HTERT RPE-1 (cell line): ENCODE measurements around the gene MAGI1.

ENCODE experiments used
- in situ Hi-C: fragments of 300-500 bp; cut with MboI; formaldehyde crosslinking; loops from 4 replicates; pipeline ENCODE4 v1.14.3; 2020; ENCODE audit warnings: low sequenced_read_pairs

The MAGI1 gene

GRCh38 chr3:65950340-65951326, 88.1 kb downstream of the MAGI1 start:
- in situ Hi-C loops: no loop called here

GRCh38 chr3:65948841-65949573, 89.7 kb downstream of the MAGI1 start:
- in situ Hi-C loops: no loop called here

GRCh38 chr3:65946438-65946837, 92.3 kb downstream of the MAGI1 start:
- in situ Hi-C loops: no loop called here

- in situ Hi-C loops: no loop called here
Observed at GRCh38 chr3:65945953-65946352, 92.8 kb downstream of the MAGI1 start.

- in situ Hi-C loops: no loop called here
Observed at GRCh38 chr3:65945480-65945879, 93.2 kb downstream of the MAGI1 start.

- in situ Hi-C loops: no loop called here
Observed at GRCh38 chr3:65944252-65944651, 94.5 kb downstream of the MAGI1 start.

GRCh38 chr3:65939801-65940246, 98.9 kb downstream of the MAGI1 start:
- in situ Hi-C loops: no loop called here

- in situ Hi-C loops: no loop called here
Observed at GRCh38 chr3:65939184-65939583, 99.5 kb downstream of the MAGI1 start.

- in situ Hi-C loops: no loop called here
Observed at GRCh38 chr3:65938676-65939075, 100.0 kb downstream of the MAGI1 start.

- in situ Hi-C loops: no loop called here
Observed at GRCh38 chr3:65938147-65938546, 100.6 kb downstream of the MAGI1 start.

- in situ Hi-C loops: no loop called here
Observed at GRCh38 chr3:65936908-65937638, 101.6 kb downstream of the MAGI1 start.

- in situ Hi-C loops: no loop called here
Observed at GRCh38 chr3:65935724-65936123, 103.0 kb downstream of the MAGI1 start.

GRCh38 chr3:65930648-65931047, 108.1 kb downstream of the MAGI1 start:
- in situ Hi-C loops: no loop called here

- in situ Hi-C loops: no loop called here
Observed at GRCh38 chr3:65928110-65928509, 110.6 kb downstream of the MAGI1 start.

- in situ Hi-C loops: no loop called here
Observed at GRCh38 chr3:65927576-65927975, 111.1 kb downstream of the MAGI1 start.

GRCh38 chr3:65925254-65925954, 113.3 kb downstream of the MAGI1 start:
- in situ Hi-C loops: no loop called here

GRCh38 chr3:65924762-65925161, 114.0 kb downstream of the MAGI1 start:
- in situ Hi-C loops: no loop called here

- in situ Hi-C loops: no loop called here
Observed at GRCh38 chr3:65922441-65922840, 116.3 kb downstream of the MAGI1 start.

- in situ Hi-C loops: no loop called here
Observed at GRCh38 chr3:65919826-65920225, 118.9 kb downstream of the MAGI1 start.

- in situ Hi-C loops: no loop called here
Observed at GRCh38 chr3:65915477-65915876, 123.2 kb downstream of the MAGI1 start.
